ENCODE data around the gene DDX56. TPM values are rescaled to one million over a fixed set of nuclear protein-coding genes. Genes with fewer than 3 reads are reported as not detected.
A peak's percentile ranks its signal among the peaks of the same experiment; 100 is the strongest.

Gene DDX56
- total and polyA plus RNA-seq, 2 of the 13 experiments (the other 11 are each of a cell fraction or from before 2014, with no cell fraction given), result 82.6 to 120 TPM

- TF ChIP-seq HNRNPLL (IDR thresholded peaks at IDR 0.05; ENCODE audit: low read depth, low read length, poor library complexity, severe bottlenecking) (peak; percentile 86), ERF (CRISPR knock-in tag; IDR thresholded peaks at IDR 0.05) (peak; percentile 28), PAWR (CRISPR knock-in tag; IDR thresholded peaks at IDR 0.05; ENCODE audit: borderline replicate concordance) (no peak), CEBPB (IDR thresholded peaks at IDR 0.05; ENCODE audit: borderline replicate concordance, low read depth, low read length) (no peak), ZBTB1 (CRISPR knock-in tag; IDR thresholded peaks at IDR 0.05; ENCODE audit: borderline replicate concordance) (no peak), KDM3A (CRISPR knock-in tag; IDR thresholded peaks at IDR 0.05; ENCODE audit: low read depth) (peak; percentile 53; the same call in 1 of the 2 replicates), TERF1 (CRISPR knock-in tag; IDR thresholded peaks at IDR 0.05) (no peak), MEF2D (CRISPR knock-in tag; IDR thresholded peaks at IDR 0.05) (no peak), ZSCAN30 (CRISPR knock-in tag; IDR thresholded peaks at IDR 0.05) (no peak), GATAD2A (CRISPR knock-in tag; IDR thresholded peaks at IDR 0.05) (peak; percentile 11), NFATC3 (CRISPR knock-in tag; IDR thresholded peaks at IDR 0.05) (no peak; the same call in 1 of the 2 replicates), NR1H2 (CRISPR knock-in tag; IDR thresholded peaks at IDR 0.05; ENCODE audit: borderline replicate concordance, low read depth) (no peak), NCOA5 (CRISPR knock-in tag; IDR thresholded peaks at IDR 0.05) (no peak), ZNF260 (CRISPR knock-in tag; IDR thresholded peaks at IDR 0.05; ENCODE audit: borderline replicate concordance, low read depth) (no peak), ZNF546 (CRISPR knock-in tag; conservative IDR thresholded peaks at IDR 0.05) (no peak; the same call in 1 of the 2 replicates), MTF1 (CRISPR knock-in tag; IDR thresholded peaks at IDR 0.05) (no peak), GMEB1 (CRISPR knock-in tag; IDR thresholded peaks at IDR 0.05; ENCODE audit: borderline replicate concordance) (peak; percentile 78; the same call in 1 of the 2 replicates), AHDC1 (CRISPR knock-in tag; IDR thresholded peaks at IDR 0.05; ENCODE audit: borderline replicate concordance) (no peak), MIER3 (CRISPR knock-in tag; IDR thresholded peaks at IDR 0.05; ENCODE audit: borderline replicate concordance) (peak; percentile 31; the same call in 1 of the 2 replicates), NFIC (IDR thresholded peaks at IDR 0.05; ENCODE audit: low read length) (no peak), NFRKB (IDR thresholded peaks at IDR 0.05) (no peak), NR3C1 (CRISPR knock-in tag; IDR thresholded peaks at IDR 0.05) (no peak), SP2 (CRISPR knock-in tag; IDR thresholded peaks at IDR 0.05) (no peak)
These were observed 8.3 kb upstream of the DDX56 start, which contains the start of gene TMED4 (continued) for GRCh38 chr7:44581879-44582603.

Measured in HepG2 (cell line).